Cardiac muscle cell (in vitro differentiated cells and primary cell): ENCODE measurements around the gene HDAC10. TPM values are rescaled to one million over a fixed set of nuclear protein-coding genes. Genes with fewer than 3 reads are reported as not detected.

Source experiments
- DNase-seq, 2 donors: peaks; one replicate each; pipeline versions ENCODE4 v3.0.0 to v3.0.0-alpha.2; 2010 to 2017; ENCODE audit warnings: low read depth in 1 of 2, low spot score in 1 of 2
- H3K27ac ChIP-seq: fragments of 200-600 bp; sonication (generic); 2 replicates; pipeline ENCODE4 v1.5.1; 2016
- H3K27me3 ChIP-seq: fragments of 200-600 bp; sonication (generic); 2 replicates; pipeline ENCODE4 v1.6.0; 2016; ENCODE audit warnings: control low read depth
- H3K36me3 ChIP-seq: fragments of 200-600 bp; sonication (generic); 2 replicates; pipeline ENCODE4 v1.5.1; 2016; ENCODE audit warnings: control low read depth
- H3K4me1 ChIP-seq: fragments of 200-600 bp; sonication (generic); 2 replicates; pipeline ENCODE4 v1.8.1; 2017; ENCODE audit warnings: low read depth, mild to moderate bottlenecking, mixed run types
- H3K4me3 ChIP-seq: fragments of 200-600 bp; sonication (generic); 2 replicates; pipeline ENCODE4 v1.5.1; 2016; ENCODE audit warnings: mild to moderate bottlenecking
- H3K9me3 ChIP-seq: fragments of 200-600 bp; sonication (generic); 2 replicates; pipeline ENCODE4 v1.5.1; 2017; ENCODE audit warnings: low read depth, mild to moderate bottlenecking, control low read depth
- CTCF ChIP-seq: IDR thresholded peaks from 2 replicates; pipeline ENCODE4 v1.5.1; 2012; ENCODE audit warnings: low read depth, mild to moderate bottlenecking, low read length
- polyA plus RNA-seq: library from polyadenylated mRNA; unstranded; fragments of >200 nt; fragmentation: Nextera tagmentation; extraction: Ambion mirVana; gene quantifications from 2 replicates; pipeline ENCODE4 v1.2.1, GENCODE V29; 2016
- total RNA-seq: library from RNA; depleted of rRNA; stranded (reverse); fragments of >200 nt; gene quantifications from 2 replicates; pipeline ENCODE4 v1.2.3, GENCODE V29; 2016

Gene HDAC10
- total and polyA plus RNA-seq, 2 experiments from 2014 or later = 19.8 to 57.3 TPM

GRCh38 chr22:50257041-50257440, 6.0 kb upstream of the HDAC10 start:
- no peaks in the 10 kb centered on the region for H3K4me1 ChIP-seq
- no peaks in the 10 kb centered on the region for H3K9me3 ChIP-seq
- DNase-seq = no peak
- TF ChIP-seq CTCF = no peak
- H3K36me3 ChIP-seq = no peaks in the 10 kb centered on the region
- no peak overlapping the region for H3K27ac ChIP-seq
- no peak overlapping the region for H3K4me3 ChIP-seq
- H3K27me3 ChIP-seq = no peaks in the 10 kb centered on the region

GRCh38 chr22:50256258-50256862, 5.3 kb upstream of the HDAC10 start:
- H3K36me3 ChIP-seq = no peaks in the 10 kb centered on the region
- no peaks in the 10 kb centered on the region for H3K27me3 ChIP-seq
- no peak overlapping the region for H3K4me3 ChIP-seq
- H3K4me1 ChIP-seq = no peaks in the 10 kb centered on the region
- no peak for DNase-seq
- no peaks in the 10 kb centered on the region for H3K9me3 ChIP-seq
- TF ChIP-seq CTCF = no peak
- no peak overlapping the region for H3K27ac ChIP-seq

- Histone ChIP-seq H3K27me3 (no peaks in the 10 kb centered on the region), H3K9me3 (no peaks in the 10 kb centered on the region), H3K36me3 (no peaks in the 10 kb centered on the region), H3K27ac (no peak overlapping the region), H3K4me3 (no peak overlapping the region), H3K4me1 (peaks cover under 1% of the 10 kb centered on the region)
- TF ChIP-seq CTCF = no peak
- DNase-seq = no peak
These were observed 4.5 kb upstream of the HDAC10 start for GRCh38 chr22:50255607-50256006.

- Histone ChIP-seq H3K36me3 (no peaks in the 10 kb centered on the region), H3K9me3 (no peaks in the 10 kb centered on the region), H3K4me3 (no peak overlapping the region), H3K27ac (no peak overlapping the region), H3K4me1 (peaks cover 5% of the 10 kb centered on the region), H3K27me3 (no peaks in the 10 kb centered on the region)
- TF ChIP-seq CTCF = no peak
- DNase-seq = no peak
These were observed 4.0 kb upstream of the HDAC10 start for GRCh38 chr22:50255099-50255498.

- TF ChIP-seq CTCF = no peak
- Histone ChIP-seq H3K4me3 (no peak overlapping the region), H3K4me1 (peaks cover 7% of the 10 kb centered on the region), H3K36me3 (no peaks in the 10 kb centered on the region), H3K9me3 (no peaks in the 10 kb centered on the region), H3K27ac (no peak overlapping the region), H3K27me3 (no peaks in the 10 kb centered on the region)
- no peak for DNase-seq
These were observed 2.9 kb upstream of the HDAC10 start for GRCh38 chr22:50253941-50254340.
